Measurements from ENCODE around the gene SLC44A1.

DNA sequence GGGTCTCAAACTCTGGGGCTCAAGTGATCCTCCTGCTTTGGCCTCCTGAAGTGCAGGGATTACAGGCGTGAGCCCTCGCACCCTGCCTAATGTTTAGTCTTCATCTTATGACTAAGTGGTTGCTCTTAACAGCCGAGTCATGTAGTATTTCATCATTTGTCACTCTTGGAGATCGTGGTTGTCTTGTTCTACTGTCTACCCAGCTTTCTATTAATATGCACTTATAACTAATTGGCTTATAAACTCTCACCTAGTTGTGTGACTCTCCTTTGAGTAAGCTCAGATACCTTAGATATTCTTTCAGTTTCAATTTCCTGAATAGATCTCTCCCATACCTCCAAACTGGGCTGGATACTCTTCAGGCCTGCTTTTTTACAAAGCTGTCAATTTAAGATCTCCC, 19.9 kb downstream of the SLC44A1 start:
- TF ChIP-seq, protein P1, sequence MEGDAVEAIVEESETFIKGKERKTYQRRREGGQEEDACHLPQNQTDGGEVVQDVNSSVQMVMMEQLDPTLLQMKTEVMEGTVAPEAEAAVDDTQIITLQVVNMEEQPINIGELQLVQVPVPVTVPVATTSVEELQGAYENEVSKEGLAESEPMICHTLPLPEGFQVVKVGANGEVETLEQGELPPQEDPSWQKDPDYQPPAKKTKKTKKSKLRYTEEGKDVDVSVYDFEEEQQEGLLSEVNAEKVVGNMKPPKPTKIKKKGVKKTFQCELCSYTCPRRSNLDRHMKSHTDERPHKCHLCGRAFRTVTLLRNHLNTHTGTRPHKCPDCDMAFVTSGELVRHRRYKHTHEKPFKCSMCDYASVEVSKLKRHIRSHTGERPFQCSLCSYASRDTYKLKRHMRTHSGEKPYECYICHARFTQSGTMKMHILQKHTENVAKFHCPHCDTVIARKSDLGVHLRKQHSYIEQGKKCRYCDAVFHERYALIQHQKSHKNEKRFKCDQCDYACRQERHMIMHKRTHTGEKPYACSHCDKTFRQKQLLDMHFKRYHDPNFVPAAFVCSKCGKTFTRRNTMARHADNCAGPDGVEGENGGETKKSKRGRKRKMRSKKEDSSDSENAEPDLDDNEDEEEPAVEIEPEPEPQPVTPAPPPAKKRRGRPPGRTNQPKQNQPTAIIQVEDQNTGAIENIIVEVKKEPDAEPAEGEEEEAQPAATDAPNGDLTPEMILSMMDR (IDR thresholded peaks at IDR 0.05), result no peak
- TF ChIP-seq ZFX (IDR thresholded peaks at IDR 0.05; ENCODE audit: borderline replicate concordance), result no peak
